IMR-90 (cell line): ENCODE measurements around the gene NLRC5. TPM values are rescaled to one million over a fixed set of nuclear protein-coding genes. Genes with fewer than 3 reads are reported as not detected.
"Not testable (repeated sequence)": the region's sequence is repeated elsewhere in the genome, so short reads cannot be mapped to it uniquely, and the experiment has no call there.

Experiments
- ATAC-seq: fragments of 200-7000 bp; cut with Tn5 transposase; 2 replicates; pipeline ENCODE4 v1.9.1; 2020; ENCODE audit warnings: low read depth, mild to moderate bottlenecking, moderate library complexity
- BruUV-seq: library from RNA; stranded (reverse); fragments of 400-500 nt; replicated peaks from 2 replicates; lab custom pipeline; 2021; lab: Mats Ljungman, UMichigan
- CTCF ChIA-PET: fragments of 300-600 bp; formaldehyde crosslinking; extraction: SDS; loops from one replicate; lab custom pipeline; 2021; ENCODE audit warnings: antibody characterized with exemption; lab: Yijun Ruan, JAX
- POLR2A ChIA-PET: fragments of 300-600 bp; sonication (Branson Sonifier 250); formaldehyde crosslinking; loops from one replicate; lab custom pipeline; 2022; ENCODE audit warnings: antibody characterized with exemption; ENCODE audit not compliant: unreplicated experiment; lab: Charles Lee
- DNase-seq: peaks from one replicate; pipeline ENCODE4 v3.0.0; 2013
- H2AFZ ChIP-seq: replicated peaks from 2 replicates; pipeline ENCODE3; 2013; ENCODE audit warnings: low read length, mild to moderate bottlenecking; ENCODE audit not compliant: poor library complexity
- H2AK5ac ChIP-seq: 2 replicates; pipeline ENCODE4 v1.6.1; 2013; ENCODE audit warnings: low read depth, low read length, inconsistent platforms
- H2AK9ac ChIP-seq: replicated peaks from 2 replicates; pipeline ENCODE3; 2013; ENCODE audit warnings: mild to moderate bottlenecking, low read depth, low read length, moderate library complexity; ENCODE audit not compliant: poor library complexity
- H2BK120ac ChIP-seq: 2 replicates; pipeline ENCODE4 v1.6.1; 2013; ENCODE audit warnings: low read depth, low read length, inconsistent platforms
- H2BK15ac ChIP-seq: 3 replicates; pipeline ENCODE4 v1.6.1; 2013; ENCODE audit warnings: low read depth, low read length, inconsistent platforms
- H2BK20ac ChIP-seq: 2 replicates; pipeline ENCODE4 v1.6.1; 2013; ENCODE audit warnings: low read depth, mild to moderate bottlenecking, inconsistent platforms, low read length, moderate library complexity
- H2BK5ac ChIP-seq: 2 replicates; pipeline ENCODE4 v1.6.1; 2013; ENCODE audit warnings: mild to moderate bottlenecking, low read depth, low read length, inconsistent platforms; ENCODE audit not compliant: poor library complexity, severe bottlenecking
- H3K14ac ChIP-seq: replicated peaks from 2 replicates; pipeline ENCODE4 v1.6.1; 2013; ENCODE audit warnings: low read depth, low read length, inconsistent platforms
- H3K18ac ChIP-seq: 2 replicates; pipeline ENCODE4 v1.6.1; 2013; ENCODE audit warnings: low read depth, low read length, control low read depth
- H3K23ac ChIP-seq: 2 replicates; pipeline ENCODE4 v1.6.1; 2013; ENCODE audit warnings: low read depth, low read length, inconsistent platforms
- H3K27ac ChIP-seq: 2 replicates; pipeline ENCODE4 v1.5.1; 2013; ENCODE audit warnings: mild to moderate bottlenecking, control low read depth, low read length; ENCODE audit not compliant: insufficient read depth
- H3K27me3 ChIP-seq: 2 replicates; pipeline ENCODE4 v1.6.1; 2013; ENCODE audit warnings: low read length; ENCODE audit not compliant: control insufficient read depth, insufficient read depth
- H3K36me3 ChIP-seq: 2 replicates; pipeline ENCODE4 v1.6.1; 2013; ENCODE audit warnings: low read length, mixed read lengths; ENCODE audit not compliant: control insufficient read depth, insufficient read depth
- H3K4ac ChIP-seq: 2 replicates; pipeline ENCODE4 v1.6.1; 2013; ENCODE audit warnings: low read depth, low read length, inconsistent platforms
- H3K4me1 ChIP-seq: 2 replicates; pipeline ENCODE4 v1.6.1; 2013; ENCODE audit warnings: low read length, mixed read lengths; ENCODE audit not compliant: control insufficient read depth, insufficient read depth
- H3K4me2 ChIP-seq: 2 replicates; pipeline ENCODE4 v1.6.1; 2013; ENCODE audit warnings: low read depth, mild to moderate bottlenecking, control low read depth, low read length, moderate library complexity
- H3K4me3 ChIP-seq: 2 replicates; pipeline ENCODE4 v1.5.1; 2013; ENCODE audit warnings: low read depth, mild to moderate bottlenecking, control low read depth, low read length, moderate library complexity; ENCODE audit not compliant: insufficient read depth
- H3K56ac ChIP-seq: 2 replicates; pipeline ENCODE4 v1.6.1; 2013; ENCODE audit warnings: low read length, inconsistent platforms; ENCODE audit not compliant: insufficient read depth; ENCODE audit errors: extremely low read depth
- H3K79me1 ChIP-seq, 2 experiments: 2 replicates each; pipeline ENCODE4 v1.6.1; 2013; ENCODE audit warnings: low read length in 2 of 2, inconsistent platforms in 1 of 2, low read depth in 1 of 2
- H3K9ac ChIP-seq: 2 replicates; pipeline ENCODE4 v1.6.1; 2013; ENCODE audit warnings: low read depth, low read length, control low read depth
- H3K9me1 ChIP-seq: 2 replicates; pipeline ENCODE4 v1.6.1; 2013; ENCODE audit warnings: low read length, inconsistent platforms; ENCODE audit not compliant: insufficient read depth
- H3K9me3 ChIP-seq: 2 replicates; pipeline ENCODE4 v1.6.1; 2013; ENCODE audit warnings: low read length; ENCODE audit not compliant: control insufficient read depth, insufficient read depth
- H4K20me1 ChIP-seq: 2 replicates; pipeline ENCODE4 v1.6.1; 2013; ENCODE audit warnings: low read length, inconsistent platforms; ENCODE audit not compliant: insufficient read depth
- H4K5ac ChIP-seq: 2 replicates; pipeline ENCODE4 v1.6.1; 2013; ENCODE audit warnings: mild to moderate bottlenecking, low read depth, low read length, control low read depth
- H4K8ac ChIP-seq, 2 experiments: 2 replicates each; pipeline ENCODE4 v1.6.1; 2013; ENCODE audit warnings: low read depth in 2 of 2, low read length in 2 of 2, control low read depth in 1 of 2, inconsistent platforms in 1 of 2
- H4K91ac ChIP-seq: 2 replicates; pipeline ENCODE4 v1.6.1; 2013; ENCODE audit warnings: low read depth, low read length, inconsistent platforms; ENCODE audit not compliant: insufficient read depth
- WGBS, 2 experiments: methylation state at CpG; one replicate each; pipeline versions ENCODE4 v1.1.5 to v1.1.7; 2013; ENCODE audit warnings: missing lambda C conversion rate in 2 of 2; ENCODE audit not compliant: insufficient read length in 1 of 2; ENCODE audit errors: extremely low coverage in 2 of 2; 5-methylcytosine and 5-hydroxymethylcytosine counted together
- dilution Hi-C: fragments of 300-500 bp; cut with HindIII; formaldehyde crosslinking; loops from one replicate; pipeline ENCODE4 v1.14.3; 2018; ENCODE audit warnings: low sequenced_read_pairs; ENCODE audit not compliant: unreplicated experiment
- in situ Hi-C: fragments of 300-500 bp; cut with MboI; formaldehyde crosslinking; loops from 3 replicates; pipeline ENCODE4 v1.14.3; 2019; ENCODE audit warnings: low sequenced_read_pairs, inconsistent platforms, mixed read lengths
- intact Hi-C: fragments of 100-400 bp; cut with micrococcal nuclease; formaldehyde crosslinking; loops from 2 replicates; pipeline ENCODE4 v1.10.0; 2022
- polyA plus RNA-seq, 3 experiments: library from polyadenylated mRNA; depleted of rRNA; stranded (reverse); fragments of >200 nt; gene quantifications; 2 replicates each; pipeline ENCODE4 v1.2.3, GENCODE V29; 2012; ENCODE audit warnings: low replicate concordance in 1 of 3
- total RNA-seq: library from RNA; depleted of rRNA; stranded (reverse); fragments of >200 nt; gene quantifications from 2 replicates; pipeline ENCODE4 v1.2.3, GENCODE V29; 2012

NLRC5 gene
- total and polyA plus RNA-seq, 2 of the 4 experiments (the other 2 are of a cell fraction), result 9.1 to 14.9 TPM

DNA sequence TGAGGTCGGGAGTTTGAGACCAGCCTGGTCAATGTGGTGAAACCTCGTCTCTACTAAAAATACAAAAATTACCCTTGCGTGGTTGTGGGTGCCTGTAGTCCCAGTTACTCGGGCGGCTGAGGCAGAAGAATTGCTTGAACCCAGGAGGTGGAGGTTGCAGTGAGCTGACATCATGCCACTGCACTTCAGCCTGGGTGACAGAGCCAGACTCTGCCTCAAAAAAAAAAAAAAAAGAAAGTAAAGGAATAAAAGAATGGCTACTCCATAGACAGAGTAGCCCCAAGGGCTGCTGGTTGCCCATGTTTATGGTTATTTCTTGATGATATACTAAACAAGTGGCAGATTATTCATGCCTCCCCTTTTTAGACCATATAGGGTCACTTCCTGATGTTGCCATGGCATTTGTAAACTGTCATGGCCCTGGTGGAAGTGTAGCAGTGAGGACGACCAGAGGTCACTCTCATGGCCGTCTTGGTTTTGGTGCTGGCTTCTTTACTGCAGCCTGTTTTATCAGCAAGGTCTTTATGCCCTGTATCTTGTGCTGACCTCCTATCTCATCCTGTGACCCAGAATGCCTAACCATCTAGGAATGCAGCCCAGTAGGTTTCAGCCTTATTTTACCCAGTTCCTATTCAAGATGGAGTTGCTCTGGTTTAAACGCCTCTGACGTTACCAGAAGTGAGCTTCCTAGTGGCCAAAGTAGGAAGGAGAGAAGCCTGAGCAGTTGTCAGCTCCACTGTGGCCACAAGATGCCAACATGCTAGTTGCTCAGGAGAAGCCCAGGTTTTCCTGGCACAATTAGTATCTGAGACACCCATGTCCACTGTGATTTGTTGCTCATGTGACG, 120.1 kb downstream of the NLRC5 start:
- Histone ChIP-seq H4K20me1 (peaks cover 14% of the 10 kb centered on the region), H3K79me1 (peaks cover 4 to 34% of the 10 kb centered on the region in 2 experiments; a peak in 2 of 4 replicates), H3K9me1 (peaks cover 16% of the 10 kb centered on the region)
- H3K4me2 ChIP-seq, H2BK120ac ChIP-seq, H3K14ac ChIP-seq, H3K23ac ChIP-seq, H4K91ac ChIP-seq, intact Hi-C loops, H3K9me3 ChIP-seq, H2BK15ac ChIP-seq, H3K27me3 ChIP-seq, H3K9ac ChIP-seq, H3K56ac ChIP-seq, H3K4me3 ChIP-seq, H3K36me3 ChIP-seq, ATAC-seq, DNase-seq, H4K5ac ChIP-seq, H2AK9ac ChIP-seq, BruUV-seq, in situ Hi-C loops, H3K27ac ChIP-seq, H3K18ac ChIP-seq, dilution Hi-C loops, H2BK20ac ChIP-seq, H4K8ac ChIP-seq, POLR2A ChIA-PET, H2AFZ ChIP-seq, H2BK5ac ChIP-seq, H3K4ac ChIP-seq, H3K4me1 ChIP-seq, H2AK5ac ChIP-seq: not testable (repeated sequence)
- CTCF ChIA-PET, result interaction anchor here (1.1 kb wide), 1 partner anchor 11 kb away, joined by 4 read pairs; no protein-coding TSS in a partner anchor
- WGBS, 2 experiments, result 17% methylated on average over 1 of the region's 10 CpGs; no CpG with 5 or more reads in 1 of the 2 experiments
